ENCODE measurements around the gene LY86.
"Not testable (repeated sequence)": the region's sequence is repeated elsewhere in the genome, so short reads cannot be mapped to it uniquely, and the experiment has no call there.

The LY86 gene

GRCh38 chr6:6611486-6611885 is 23.0 kb downstream of the LY86 start:
- Histone ChIP-seq H3K36me3 (ENCODE audit: control insufficient read depth, low read length) (peaks cover 18% of the 10 kb centered on the region), H3K9me3 (ENCODE audit: control insufficient read depth, insufficient read depth, low read length) (peaks cover 12% of the 10 kb centered on the region), H3F3A (ENCODE audit: control insufficient read depth, insufficient read depth) (peaks cover 4% of the 10 kb centered on the region; the same call in 1 of the 2 replicates), H3K79me2 (ENCODE audit: control insufficient read depth, low read length) (peaks cover 2% of the 10 kb centered on the region; the same call in 1 of the 2 replicates), H3K27me3 (ENCODE audit: control insufficient read depth, low read length) (no peaks in the 10 kb centered on the region), H3K27ac (ENCODE audit: low read depth, low read length) (no peak overlapping the region), H3K4me1 (ENCODE audit: control insufficient read depth, low read length) (peaks cover 29% of the 10 kb centered on the region), H3K9me2 (replicated peaks; ENCODE audit: control insufficient read depth, low read length) (no peaks in the 10 kb centered on the region), H3K4me3 (ENCODE audit: low read length) (no peak overlapping the region), H4K20me1 (ENCODE audit: control insufficient read depth, insufficient read depth, low read depth, low read length) (no peaks in the 10 kb centered on the region), H3K4me2 (ENCODE audit: low read length) (no peak overlapping the region)
- no peak for TF ChIP-seq EZH2phosphoT487 (IDR thresholded peaks at IDR 0.05; ENCODE audit: borderline replicate concordance, low read length)
- no peak for TF ChIP-seq CTCF (IDR thresholded peaks at IDR 0.05; ENCODE audit: low read depth, low read length, poor library complexity, severe bottlenecking)

- no peaks in the 10 kb centered on the region for H4K20me1 ChIP-seq (ENCODE audit: control insufficient read depth, insufficient read depth, low read depth, low read length)
- peaks cover 12% of the 10 kb centered on the region for H3K9me3 ChIP-seq (ENCODE audit: control insufficient read depth, insufficient read depth, low read length)
- H3F3A ChIP-seq (ENCODE audit: control insufficient read depth, insufficient read depth), result peaks cover 4% of the 10 kb centered on the region; the same call in 1 of the 2 replicates
- no peaks in the 10 kb centered on the region for H3K27me3 ChIP-seq (ENCODE audit: control insufficient read depth, low read length)
- no peak overlapping the region for H3K4me3 ChIP-seq (ENCODE audit: low read length)
- peaks cover 29% of the 10 kb centered on the region for H3K4me1 ChIP-seq (ENCODE audit: control insufficient read depth, low read length)
- no peak for TF ChIP-seq EZH2phosphoT487 (IDR thresholded peaks at IDR 0.05; ENCODE audit: borderline replicate concordance, low read length)
- no peak for TF ChIP-seq CTCF (IDR thresholded peaks at IDR 0.05; ENCODE audit: low read depth, low read length, poor library complexity, severe bottlenecking)
- H3K27ac ChIP-seq (ENCODE audit: low read depth, low read length), result no peak overlapping the region
- peaks cover 18% of the 10 kb centered on the region for H3K36me3 ChIP-seq (ENCODE audit: control insufficient read depth, low read length)
- H3K79me2 ChIP-seq (ENCODE audit: control insufficient read depth, low read length), result peaks cover 2% of the 10 kb centered on the region; the same call in 1 of the 2 replicates
- no peak overlapping the region for H3K4me2 ChIP-seq (ENCODE audit: low read length)
- H3K9me2 ChIP-seq (replicated peaks; ENCODE audit: control insufficient read depth, low read length), result no peaks in the 10 kb centered on the region
These were observed 23.8 kb downstream of the LY86 start for GRCh38 chr6:6612308-6612707.

- Histone ChIP-seq H3K36me3 (ENCODE audit: control insufficient read depth, low read length) (peaks cover 18% of the 10 kb centered on the region), H3K4me1 (ENCODE audit: control insufficient read depth, low read length) (peaks cover 29% of the 10 kb centered on the region), H3K9me3 (ENCODE audit: control insufficient read depth, insufficient read depth, low read length) (peaks cover 12% of the 10 kb centered on the region)
- not testable (repeated sequence) for H3K4me3 ChIP-seq (ENCODE audit: low read length); H3F3A ChIP-seq (ENCODE audit: control insufficient read depth, insufficient read depth); H3K4me2 ChIP-seq (ENCODE audit: low read length); H4K20me1 ChIP-seq (ENCODE audit: control insufficient read depth, insufficient read depth, low read depth, low read length); H3K79me2 ChIP-seq (ENCODE audit: control insufficient read depth, low read length); H3K27ac ChIP-seq (ENCODE audit: low read depth, low read length); H3K27me3 ChIP-seq (ENCODE audit: control insufficient read depth, low read length); H3K9me2 ChIP-seq (replicated peaks; ENCODE audit: control insufficient read depth, low read length)
These were observed 24.7 kb downstream of the LY86 start for GRCh38 chr6:6613103-6613718.

GRCh38 chr6:6614096-6614982 is 25.8 kb downstream of the LY86 start:
- Histone ChIP-seq H3K4me2 (ENCODE audit: low read length) (no peak overlapping the region), H3K27ac (ENCODE audit: low read depth, low read length) (no peak overlapping the region)

More at GRCh38 chr6:6614096-6614982, 25.8 kb downstream of the LY86 start:
- no peaks in the 10 kb centered on the region for H4K20me1 ChIP-seq (ENCODE audit: control insufficient read depth, insufficient read depth, low read depth, low read length)
- H3K79me2 ChIP-seq (ENCODE audit: control insufficient read depth, low read length), result no peaks in the 10 kb centered on the region
- peaks cover 17% of the 10 kb centered on the region for H3K4me1 ChIP-seq (ENCODE audit: control insufficient read depth, low read length)
- TF ChIP-seq EZH2phosphoT487 (IDR thresholded peaks at IDR 0.05; ENCODE audit: borderline replicate concordance, low read length), result no peak
- TF ChIP-seq CTCF (IDR thresholded peaks at IDR 0.05; ENCODE audit: low read depth, low read length, poor library complexity, severe bottlenecking), result no peak
- no peaks in the 10 kb centered on the region; the same call in 1 of the 2 replicates for H3F3A ChIP-seq (ENCODE audit: control insufficient read depth, insufficient read depth)
- H3K9me2 ChIP-seq (replicated peaks; ENCODE audit: control insufficient read depth, low read length), result no peaks in the 10 kb centered on the region
- H3K9me3 ChIP-seq (ENCODE audit: control insufficient read depth, insufficient read depth, low read length), result peaks cover 12% of the 10 kb centered on the region
- peaks cover 20% of the 10 kb centered on the region for H3K36me3 ChIP-seq (ENCODE audit: control insufficient read depth, low read length)
- no peak overlapping the region for H3K4me3 ChIP-seq (ENCODE audit: low read length)
- no peaks in the 10 kb centered on the region for H3K27me3 ChIP-seq (ENCODE audit: control insufficient read depth, low read length)

All from DOHH2 (cell line).